GM12878 (cell line): ENCODE measurements around the gene ENPP6. TPM values are rescaled to one million over a fixed set of nuclear protein-coding genes. Genes with fewer than 3 reads are reported as not detected.
A peak's percentile ranks its signal among the peaks of the same experiment; 100 is the strongest.

Experiments
- ATAC-seq: fragments of 200-7000 bp; cut with Tn5 transposase; 3 replicates; pipeline ENCODE4 v1.9.1; 2020; ENCODE audit warnings: mild to moderate bottlenecking, moderate library complexity
- BruUV-seq: library from RNA; stranded (reverse); fragments of 400-500 nt; replicated peaks from 2 replicates; lab custom pipeline; 2021; lab: Mats Ljungman, UMichigan
- CTCF ChIA-PET: fragments of 300-600 bp; sonication (Branson Sonifier 250); formaldehyde crosslinking; extraction: SDS; loops from one replicate; lab custom pipeline; 2021; ENCODE audit warnings: inconsistent platforms; lab: Yijun Ruan, JAX
- POLR2A ChIA-PET: fragments of 350-600 bp; formaldehyde crosslinking; extraction: SDS; loops from one replicate; lab custom pipeline; 2021; ENCODE audit warnings: inconsistent platforms; lab: Charles Lee
- RAD21 ChIA-PET: fragments of 300-600 bp; sonication (Branson Sonifier 250); formaldehyde crosslinking; loops from one replicate; lab custom pipeline; 2023; ENCODE audit warnings: antibody characterized with exemption; ENCODE audit not compliant: unreplicated experiment; lab: Charles Lee
- SMC1A ChIA-PET: fragments of 300-600 bp; sonication (Branson Sonifier 250); formaldehyde crosslinking; loops from one replicate; lab custom pipeline; 2023; ENCODE audit not compliant: unreplicated experiment, uncharacterized antibody; lab: Charles Lee
- DNase-seq: peaks from one replicate; pipeline ENCODE4 v3.0.0-alpha.2; 2011; ENCODE audit warnings: low read depth, low spot score
- FAIRE-seq: peaks from 3 replicates; lab custom pipeline; 2011; peaks lifted over from hg19 to GRCh38; lab: Jason Lieb, UNC
- H2AFZ ChIP-seq: 2 replicates; pipeline ENCODE4 v1.6.0; 2011; ENCODE audit warnings: low read depth, low read length, control low read depth; ENCODE audit not compliant: control insufficient read depth
- H3K27ac ChIP-seq: 2 replicates; pipeline ENCODE4 v1.5.1; 2011; ENCODE audit warnings: control low read depth; ENCODE audit not compliant: control insufficient read depth, insufficient read depth
- H3K27me3 ChIP-seq, 2 experiments: replicated peaks in 1 of 2; 2 replicates each; pipeline versions ENCODE4 v1.6.0 to v1.6.1; 2011; ENCODE audit warnings: low read length in 1 of 2; ENCODE audit not compliant: control insufficient read depth in 2 of 2, insufficient read depth in 2 of 2
- H3K36me3 ChIP-seq, 2 experiments: 2 replicates each; pipeline ENCODE4 v1.5.1; 2011; ENCODE audit warnings: low read length in 1 of 2; ENCODE audit not compliant: control insufficient read depth in 2 of 2, insufficient read depth in 2 of 2
- H3K4me1 ChIP-seq: 2 replicates; pipeline ENCODE4 v1.6.1; 2011; ENCODE audit warnings: mild to moderate bottlenecking, low read length, moderate library complexity, mixed read lengths; ENCODE audit not compliant: control insufficient read depth, insufficient read depth
- H3K4me2 ChIP-seq: 2 replicates; pipeline ENCODE4 v1.6.0; 2011; ENCODE audit warnings: control low read depth; ENCODE audit not compliant: control insufficient read depth, insufficient read depth
- H3K4me3 ChIP-seq: fragments of 200-600 bp; sonication (generic); 2 replicates; pipeline ENCODE4 v1.5.1; 2016
- H3K79me2 ChIP-seq: 2 replicates; pipeline ENCODE4 v1.6.0; 2011; ENCODE audit warnings: low read length; ENCODE audit not compliant: control insufficient read depth, insufficient read depth
- H3K9ac ChIP-seq: 2 replicates; pipeline ENCODE4 v1.8.0; 2011; ENCODE audit warnings: low read length, control low read depth, mixed read lengths; ENCODE audit not compliant: control insufficient read depth, insufficient read depth
- H3K9me3 ChIP-seq: replicated peaks from 3 replicates; pipeline ENCODE4 v1.5.1; 2011; ENCODE audit warnings: mild to moderate bottlenecking, low read length; ENCODE audit not compliant: control insufficient read depth, insufficient read depth
- H4K20me1 ChIP-seq: 2 replicates; pipeline ENCODE4 v1.6.0; 2011; ENCODE audit not compliant: control insufficient read depth, insufficient read depth
- RAD21 ChIP-seq: IDR thresholded peaks from 2 replicates; pipeline ENCODE4 v1.6.1; 2011; ENCODE audit warnings: mild to moderate bottlenecking, low read depth, low read length, moderate library complexity; ENCODE audit not compliant: insufficient read depth
- RFX5 ChIP-seq: IDR thresholded peaks from 2 replicates; pipeline ENCODE4 v1.6.1; 2011; ENCODE audit warnings: low read depth, low read length, improper control_type of control experiment
- SMC3 ChIP-seq: IDR thresholded peaks from 2 replicates; pipeline ENCODE4 v1.6.1; 2011; ENCODE audit warnings: low read length, improper control_type of control experiment, borderline replicate concordance
- WGBS: methylation state at CpG from one replicate; pipeline ENCODE4 v1.1.6; 2016; ENCODE audit warnings: low lambda C conversion rate; ENCODE audit not compliant: insufficient replicate concordance, insufficient coverage; ENCODE audit errors: missing lambda C conversion rate; 5-methylcytosine and 5-hydroxymethylcytosine counted together
- in situ Hi-C: fragments of 300-500 bp; cut with MboI; formaldehyde crosslinking; loops from 9 replicates; pipeline ENCODE4 v1.14.3; 2018; ENCODE audit warnings: mixed read lengths
- intact Hi-C: fragments of 100-400 bp; cut with micrococcal nuclease; formaldehyde crosslinking; loops from one replicate; pipeline ENCODE4 v1.14.2; 2022; ENCODE audit not compliant: unreplicated experiment
- polyA plus RNA-seq, 11 experiments: library from polyadenylated mRNA; depleted of rRNA in 4 of 11; unstranded in 6 of 11; stranded (reverse) in 5 of 11; fragments of >200 nt; fragmentation: Nextera tagmentation in 4 of 11; fragmentation: Illumina TruSeq in 1 of 11; extraction: Ambion mirVana in 4 of 11; extraction: Trizol in 1 of 11; gene quantifications; 1 replicate in 1 of 11; 2 replicates in 10 of 11; pipeline versions ENCODE4 v1.2.1 to v1.2.3, GENCODE V29; 2011 to 2016; ENCODE audit warnings: inconsistent platforms in 2 of 11, missing spikeins in 2 of 11, low read depth in 1 of 11
- total RNA-seq, 4 experiments: library from RNA; depleted of rRNA in 3 of 4; stranded (reverse); fragments of >200 nt in 3 of 4; fragmentation: Illumina TruSeq in 1 of 4; extraction: Trizol in 1 of 4; gene quantifications; 2 replicates each; pipeline versions ENCODE4 v1.2.1 to v1.2.3, GENCODE V29; 2013 to 2021
- TF ChIP-seq, protein P1 (sequence below), 3 experiments: IDR thresholded peaks in 2 of 3; conservative IDR thresholded peaks in 1 of 3; 2 replicates each; pipeline ENCODE4 v1.5.1; 2011; ENCODE audit warnings: low read depth in 3 of 3, low read length in 3 of 3, mild to moderate bottlenecking in 3 of 3, control low read depth in 2 of 3, moderate library complexity in 2 of 3, inconsistent platforms in 1 of 3, mixed read lengths in 1 of 3; ENCODE audit not compliant: control insufficient read depth in 2 of 3, insufficient read depth in 1 of 3; ENCODE audit errors: extremely low read depth in 1 of 3
- TF ChIP-seq, protein P2 (sequence below): fragments of 450-650 bp; IDR thresholded peaks from 2 replicates; pipeline ENCODE4 v1.6.1; 2017; ENCODE audit warnings: mild to moderate bottlenecking, moderate library complexity

ENPP6 gene
- total and polyA plus RNA-seq, 10 of the 15 experiments (the other 5 are each of a cell fraction or from before 2014, with no cell fraction given): 0.04 to 1.0 (median 0.44) TPM; not detected in 1

DNA sequence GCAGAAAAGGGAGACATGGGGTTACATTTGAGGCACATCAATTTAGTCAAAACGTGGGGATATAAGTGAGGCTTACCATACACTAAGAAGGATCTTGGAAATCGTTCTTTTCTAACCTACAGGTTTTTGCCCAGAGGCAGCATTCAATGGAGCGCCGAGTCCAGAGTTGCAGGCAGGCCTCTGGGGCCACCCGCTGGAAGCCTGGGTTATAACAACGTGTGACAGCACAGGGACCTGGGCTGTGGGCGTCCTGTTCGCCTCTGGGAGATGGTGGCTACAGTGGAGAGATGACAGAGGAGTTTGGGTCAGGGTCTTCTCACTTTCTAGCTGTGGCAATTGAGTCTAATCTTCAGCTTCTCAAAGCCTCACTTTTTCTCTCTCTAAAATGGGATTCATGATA lies 53.9 kb downstream of the ENPP6 start:
- H3K27ac ChIP-seq: no peak overlapping the region
- H3K4me2 ChIP-seq: no peak overlapping the region
- FAIRE-seq: no peak
- in situ Hi-C loops (no loop called here), intact Hi-C loops (loop anchor here (5.0 to 10.0 kb wide), 2 partner anchors 539 to 692 kb away; no protein-coding TSS in a partner anchor)
- H2AFZ ChIP-seq: no peak overlapping the region
- H4K20me1 ChIP-seq: no peaks in the 10 kb centered on the region
- no peak for TF ChIP-seq RFX5
- TF ChIP-seq SMC3: no peak
- peak; percentile 53 for TF ChIP-seq RAD21
- TF ChIP-seq, protein P1, sequence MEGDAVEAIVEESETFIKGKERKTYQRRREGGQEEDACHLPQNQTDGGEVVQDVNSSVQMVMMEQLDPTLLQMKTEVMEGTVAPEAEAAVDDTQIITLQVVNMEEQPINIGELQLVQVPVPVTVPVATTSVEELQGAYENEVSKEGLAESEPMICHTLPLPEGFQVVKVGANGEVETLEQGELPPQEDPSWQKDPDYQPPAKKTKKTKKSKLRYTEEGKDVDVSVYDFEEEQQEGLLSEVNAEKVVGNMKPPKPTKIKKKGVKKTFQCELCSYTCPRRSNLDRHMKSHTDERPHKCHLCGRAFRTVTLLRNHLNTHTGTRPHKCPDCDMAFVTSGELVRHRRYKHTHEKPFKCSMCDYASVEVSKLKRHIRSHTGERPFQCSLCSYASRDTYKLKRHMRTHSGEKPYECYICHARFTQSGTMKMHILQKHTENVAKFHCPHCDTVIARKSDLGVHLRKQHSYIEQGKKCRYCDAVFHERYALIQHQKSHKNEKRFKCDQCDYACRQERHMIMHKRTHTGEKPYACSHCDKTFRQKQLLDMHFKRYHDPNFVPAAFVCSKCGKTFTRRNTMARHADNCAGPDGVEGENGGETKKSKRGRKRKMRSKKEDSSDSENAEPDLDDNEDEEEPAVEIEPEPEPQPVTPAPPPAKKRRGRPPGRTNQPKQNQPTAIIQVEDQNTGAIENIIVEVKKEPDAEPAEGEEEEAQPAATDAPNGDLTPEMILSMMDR (IDR thresholded peaks at IDR 0.05 in 2 of 3, conservative IDR thresholded peaks at IDR 0.05 in 1 of 3; ENCODE audit: control insufficient read depth in 2 of 3, extremely low read depth in 1 of 3, insufficient read depth in 1 of 3, low read depth in 3 of 3, low read length in 3 of 3): peak; percentile 37 to 38 (median 37); a peak in 5 of 6 replicates
- TF ChIP-seq, protein P2, sequence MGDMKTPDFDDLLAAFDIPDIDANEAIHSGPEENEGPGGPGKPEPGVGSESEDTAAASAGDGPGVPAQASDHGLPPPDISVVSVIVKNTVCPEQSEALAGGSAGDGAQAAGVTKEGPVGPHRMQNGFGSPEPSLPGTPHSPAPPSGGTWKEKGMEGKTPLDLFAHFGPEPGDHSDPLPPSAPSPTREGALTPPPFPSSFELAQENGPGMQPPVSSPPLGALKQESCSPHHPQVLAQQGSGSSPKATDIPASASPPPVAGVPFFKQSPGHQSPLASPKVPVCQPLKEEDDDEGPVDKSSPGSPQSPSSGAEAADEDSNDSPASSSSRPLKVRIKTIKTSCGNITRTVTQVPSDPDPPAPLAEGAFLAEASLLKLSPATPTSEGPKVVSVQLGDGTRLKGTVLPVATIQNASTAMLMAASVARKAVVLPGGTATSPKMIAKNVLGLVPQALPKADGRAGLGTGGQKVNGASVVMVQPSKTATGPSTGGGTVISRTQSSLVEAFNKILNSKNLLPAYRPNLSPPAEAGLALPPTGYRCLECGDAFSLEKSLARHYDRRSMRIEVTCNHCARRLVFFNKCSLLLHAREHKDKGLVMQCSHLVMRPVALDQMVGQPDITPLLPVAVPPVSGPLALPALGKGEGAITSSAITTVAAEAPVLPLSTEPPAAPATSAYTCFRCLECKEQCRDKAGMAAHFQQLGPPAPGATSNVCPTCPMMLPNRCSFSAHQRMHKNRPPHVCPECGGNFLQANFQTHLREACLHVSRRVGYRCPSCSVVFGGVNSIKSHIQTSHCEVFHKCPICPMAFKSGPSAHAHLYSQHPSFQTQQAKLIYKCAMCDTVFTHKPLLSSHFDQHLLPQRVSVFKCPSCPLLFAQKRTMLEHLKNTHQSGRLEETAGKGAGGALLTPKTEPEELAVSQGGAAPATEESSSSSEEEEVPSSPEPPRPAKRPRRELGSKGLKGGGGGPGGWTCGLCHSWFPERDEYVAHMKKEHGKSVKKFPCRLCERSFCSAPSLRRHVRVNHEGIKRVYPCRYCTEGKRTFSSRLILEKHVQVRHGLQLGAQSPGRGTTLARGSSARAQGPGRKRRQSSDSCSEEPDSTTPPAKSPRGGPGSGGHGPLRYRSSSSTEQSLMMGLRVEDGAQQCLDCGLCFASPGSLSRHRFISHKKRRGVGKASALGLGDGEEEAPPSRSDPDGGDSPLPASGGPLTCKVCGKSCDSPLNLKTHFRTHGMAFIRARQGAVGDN: no peak
- H3K4me3 ChIP-seq: no peak overlapping the region
- RAD21 ChIA-PET: no interaction called here
- BruUV-seq: no TSS peak
- H3K9me3 ChIP-seq: no peaks in the 10 kb centered on the region
- CTCF ChIA-PET: interaction anchor here (1.0 to 1.8 kb wide), 2 partner anchors 14 to 61 kb away, joined by 3 to 4 read pairs; no protein-coding TSS in a partner anchor
- H3K9ac ChIP-seq: no peak overlapping the region
- peaks cover 0 to 2% of the 10 kb centered on the region in 2 experiments; a peak in 2 of 4 replicates for H3K27me3 ChIP-seq
- SMC1A ChIA-PET: interaction anchor here (1.0 kb wide), 1 partner anchor 322 kb away, joined by 3 read pairs; no protein-coding TSS in a partner anchor
- POLR2A ChIA-PET: no interaction called here
- WGBS: 10% methylated on average over 8 of the region's 8 CpGs
- H3K79me2 ChIP-seq: no peaks in the 10 kb centered on the region
- ATAC-seq: peak; percentile 60
- no peak for DNase-seq
- no peaks in the 10 kb centered on the region for H3K36me3 ChIP-seq
- no peaks in the 10 kb centered on the region for H3K4me1 ChIP-seq
